Measurements from ENCODE around the gene PLXND1. TPM values are rescaled to one million over a fixed set of nuclear protein-coding genes. Genes with fewer than 3 reads are reported as not detected.
A peak's percentile ranks its signal among the peaks of the same experiment; 100 is the strongest.

The PLXND1 gene
- total RNA-seq, 4 donors from 2014 or later, result 50.5 to 89.9 (median 76.6) TPM

GRCh38 chr3:129627350-129628168 lies 21.1 kb upstream of the PLXND1 start:
- no peaks in the 10 kb centered on the region for H3K36me3 ChIP-seq
- 2% methylated on average over 36 of the region's 38 CpGs for WGBS
- H3K4me1 ChIP-seq, result peaks cover 57 to 62% (median 61%) of the 10 kb centered on the region in 4 donors
- peak overlapping the region; percentile 91 to 99 (median 92) for H3K27ac ChIP-seq (replicated peaks in 1 of 4)
- H3K27me3 ChIP-seq, result no peaks in the 10 kb centered on the region
- H3K9me3 ChIP-seq, result no peaks in the 10 kb centered on the region
- intact Hi-C loops (cut with DNase I), result loop anchor here (2.0 to 5.0 kb wide), 2 partner anchors 200 to 307 kb away; no protein-coding TSS in a partner anchor
- DNase-seq (ENCODE audit: extremely low spot score), result no peak
- peak overlapping the region; percentile 61 to 75 (median 68) for H3K4me3 ChIP-seq
- TF ChIP-seq EP300 (IDR thresholded peaks at IDR 0.05), result no peak
- TF ChIP-seq CTCF (IDR thresholded peaks at IDR 0.05), result peak; percentile 71 to 80 (median 77)
- peak; percentile 28 to 32 for TF ChIP-seq POLR2AphosphoS5 (IDR thresholded peaks at IDR 0.05)

DNA sequence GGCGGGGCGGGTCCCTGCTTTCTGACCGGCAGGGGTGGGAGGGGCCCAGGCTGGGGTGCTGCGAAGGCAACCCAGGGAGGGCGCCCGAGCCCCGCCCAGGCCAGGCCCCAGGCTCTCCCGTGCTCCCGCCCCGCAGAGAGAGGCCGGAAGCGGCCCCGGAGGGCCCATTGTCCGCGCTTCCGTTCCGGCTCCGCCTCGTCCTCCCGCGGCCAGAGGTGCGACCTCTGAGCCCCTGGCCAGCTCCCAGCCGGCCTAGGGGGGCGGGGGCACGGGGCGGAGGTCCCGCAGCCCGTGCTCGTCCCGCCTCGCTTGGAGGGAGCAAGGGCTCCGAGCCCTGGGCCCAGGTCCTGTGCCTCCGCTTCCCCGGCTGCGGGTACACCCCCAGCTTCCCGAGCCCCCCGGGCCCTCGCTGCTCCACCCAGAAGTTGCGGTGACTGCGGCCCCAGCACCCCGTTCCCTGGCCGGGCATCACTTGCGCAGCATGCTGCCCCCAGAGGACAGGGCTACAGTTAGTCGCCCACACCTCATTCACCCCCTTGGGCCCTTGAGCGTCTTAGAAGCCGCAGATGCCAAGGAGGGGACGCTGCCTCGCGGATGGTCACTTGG lies 20.4 kb upstream of the PLXND1 start:
- peaks cover 63 to 69% (median 68%) of the 10 kb centered on the region in 4 donors for H3K4me1 ChIP-seq
- H3K36me3 ChIP-seq, result no peaks in the 10 kb centered on the region
- no peaks in the 10 kb centered on the region for H3K9me3 ChIP-seq
- H3K27ac ChIP-seq (replicated peaks in 1 of 4), result peak overlapping the region; percentile 91 to 99 (median 92)
- intact Hi-C loops (cut with DNase I), result loop anchor here (2.0 to 5.0 kb wide), 2 partner anchors 200 to 308 kb away; no protein-coding TSS in a partner anchor
- H3K27me3 ChIP-seq, result no peaks in the 10 kb centered on the region
- no peak for DNase-seq (ENCODE audit: extremely low spot score)
- H3K4me3 ChIP-seq, result peak overlapping the region; percentile 61 to 75 (median 68)
- WGBS, result 20% methylated on average over 2 of the region's 49 CpGs
- peak; percentile 72 for TF ChIP-seq POLR2A (IDR thresholded peaks at IDR 0.05; ENCODE audit: low read depth)
- TF ChIP-seq POLR2AphosphoS5 (IDR thresholded peaks at IDR 0.05), result peak; percentile 76 to 91
- peak in 1 of 3 experiments; percentile 19 for TF ChIP-seq CTCF (IDR thresholded peaks at IDR 0.05)
- TF ChIP-seq EP300 (IDR thresholded peaks at IDR 0.05), result no peak

DNA sequence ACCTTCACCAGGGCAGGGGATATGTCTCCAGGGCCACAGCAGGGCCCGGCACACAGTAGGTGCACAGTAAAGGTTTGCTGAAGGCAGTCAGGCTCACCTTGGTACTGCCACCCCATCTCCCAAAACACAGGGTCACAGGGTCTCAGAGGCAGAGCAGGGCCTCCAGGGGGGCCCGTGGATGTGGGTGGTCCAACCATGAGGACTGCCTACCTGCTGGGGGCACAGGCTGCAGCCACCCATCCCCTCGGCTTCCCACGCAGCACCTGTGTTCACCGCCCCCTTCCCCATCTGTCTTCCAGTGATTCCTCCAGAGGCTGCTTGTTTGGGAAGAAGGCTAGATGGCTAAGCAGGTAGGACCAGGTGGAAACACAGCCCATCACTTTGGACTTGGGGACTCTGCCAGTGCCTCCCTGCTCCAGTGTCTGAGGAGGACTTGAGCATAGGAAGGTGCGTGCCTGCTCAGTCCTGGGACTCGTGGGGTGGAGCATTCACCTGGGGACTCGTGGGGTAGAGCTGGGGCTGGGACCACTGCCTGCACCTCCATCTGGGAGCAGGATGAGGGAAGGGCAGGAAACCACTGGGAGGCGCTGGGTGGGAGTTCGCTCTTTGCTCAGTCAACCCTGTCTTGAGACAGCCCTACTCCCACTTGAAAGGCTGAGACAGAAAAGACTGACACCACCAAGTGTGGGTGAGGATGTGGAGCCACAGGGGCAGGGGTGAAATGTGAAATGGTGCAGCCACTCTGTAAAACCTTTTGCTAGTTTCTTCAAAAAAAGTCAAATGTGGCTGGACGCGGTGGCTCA lies 18.8 kb upstream of the PLXND1 start:
- 87% methylated on average over 11 of the region's 12 CpGs for WGBS

More for the DNA sequence above, 18.8 kb upstream of the PLXND1 start:
- intact Hi-C loops (cut with DNase I), result loop anchor here (5.0 kb wide), 1 partner anchor 202 kb away; no protein-coding TSS in a partner anchor
- Histone ChIP-seq H3K27me3 (no peaks in the 10 kb centered on the region), H3K9me3 (no peaks in the 10 kb centered on the region), H3K4me1 (peaks cover 71 to 77% (median 75%) of the 10 kb centered on the region in 4 donors), H3K36me3 (no peaks in the 10 kb centered on the region), H3K27ac (replicated peaks in 1 of 4) (peak overlapping the region; percentile 91 to 99 (median 92)), H3K4me3 (no peak overlapping the region)
- TF ChIP-seq CTCF (IDR thresholded peaks at IDR 0.05) (no peak), EP300 (IDR thresholded peaks at IDR 0.05) (no peak), POLR2A (IDR thresholded peaks at IDR 0.05; ENCODE audit: low read depth) (no peak), POLR2AphosphoS5 (IDR thresholded peaks at IDR 0.05) (no peak)
- no peak for DNase-seq (ENCODE audit: extremely low spot score)
